Renal cortex interstitium (tissue), 15 donors: ENCODE results near the gene EPB41L2. TPM values are rescaled to one million over a fixed set of nuclear protein-coding genes. Genes with fewer than 3 reads are reported as not detected.
"Not testable (repeated sequence)": the region's sequence is repeated elsewhere in the genome, so short reads cannot be mapped to it uniquely, and the experiment has no call there.

Experiments used
- DNase-seq, 11 donors: peaks; one replicate each; pipeline ENCODE4 v3.0.0-alpha.2; 2013; ENCODE audit warnings: low read depth in 9 of 11, low spot score in 4 of 11; ENCODE audit errors: extremely low read depth in 1 of 11
- long read RNA-seq, 16 experiments: transcript quantifications; one replicate each; lab custom pipeline, GENCODE V29; 2026
- polyA plus RNA-seq, 3 donors: library from polyadenylated mRNA; unstranded; fragments of 120-200 nt; gene quantifications; one replicate each; pipeline ENCODE4 v1.2.1, GENCODE V29; 2013; ENCODE audit not compliant: insufficient read length in 3 of 3

The EPB41L2 gene
- 100 to 1,000 TPM; 152 to 166 (median 159) TPM for polyA plus RNA-seq
- long read RNA-seq, donor 1, full-length matches to known transcripts = 23 of 35 reads
- long read RNA-seq, donor 1, partial matches to known transcripts = 12 of 35 reads
- long read RNA-seq, donor 1, other reads (novel, unspliced or antisense) = 0 of 35 reads
- long read RNA-seq, donor 2, full-length matches to known transcripts = 13 of 29 reads
- long read RNA-seq, donor 2, partial matches to known transcripts = 16 of 29 reads
- long read RNA-seq, donor 2, other reads (novel, unspliced or antisense) = 0 of 29 reads
- long read RNA-seq, donor 3, full-length matches to known transcripts = 16 of 38 reads
- long read RNA-seq, donor 3, partial matches to known transcripts = 22 of 38 reads
- long read RNA-seq, donor 3, other reads (novel, unspliced or antisense) = 0 of 38 reads
- long read RNA-seq, donor 4, partial matches to known transcripts = 6 of 11 reads
- long read RNA-seq, donor 4, other reads (novel, unspliced or antisense) = 0 of 11 reads
- long read RNA-seq, donor 5 = 0 reads
- long read RNA-seq, donor 6, full-length matches to known transcripts = 13 of 25 reads
- long read RNA-seq, donor 6, partial matches to known transcripts = 12 of 25 reads
- long read RNA-seq, donor 6, other reads (novel, unspliced or antisense) = 0 of 25 reads
- long read RNA-seq, donor 7, full-length matches to known transcripts = 10 of 26 reads
- long read RNA-seq, donor 7, partial matches to known transcripts = 16 of 26 reads
- long read RNA-seq, donor 7, other reads (novel, unspliced or antisense) = 0 of 26 reads
- long read RNA-seq, donor 8 = 0 reads
- long read RNA-seq, donor 9, full-length matches to known transcripts = 4 of 11 reads
- long read RNA-seq, donor 9, partial matches to known transcripts = 7 of 11 reads
- long read RNA-seq, donor 9, other reads (novel, unspliced or antisense) = 0 of 11 reads
- long read RNA-seq, donor 10, full-length matches to known transcripts = 8 of 20 reads
- long read RNA-seq, donor 10, partial matches to known transcripts = 12 of 20 reads
- long read RNA-seq, donor 10, other reads (novel, unspliced or antisense) = 0 of 20 reads
- long read RNA-seq, donor 11, partial matches to known transcripts = 16 of 19 reads
- long read RNA-seq, donor 11, other reads (novel, unspliced or antisense) = 0 of 19 reads
- long read RNA-seq, donor 12, full-length matches to known transcripts = 4 of 4 reads
- long read RNA-seq, donor 12, partial matches to known transcripts = 0 of 4 reads
- long read RNA-seq, donor 12, other reads (novel, unspliced or antisense) = 0 of 4 reads
- long read RNA-seq, donor 13 = 0 reads
- long read RNA-seq, donor 14, full-length matches to known transcripts = 12 of 18 reads
- long read RNA-seq, donor 14, partial matches to known transcripts = 6 of 18 reads
- long read RNA-seq, donor 14, other reads (novel, unspliced or antisense) = 0 of 18 reads
- long read RNA-seq, donor 15, full-length matches to known transcripts = 6 of 11 reads
- long read RNA-seq, donor 15, partial matches to known transcripts = 5 of 11 reads
- long read RNA-seq, donor 15, other reads (novel, unspliced or antisense) = 0 of 11 reads
- long read RNA-seq, donor 16, full-length matches to known transcripts = 23 of 104 reads
- long read RNA-seq, donor 16, partial matches to known transcripts = 81 of 104 reads
- long read RNA-seq, donor 16, other reads (novel, unspliced or antisense) = 0 of 104 reads

DNA sequence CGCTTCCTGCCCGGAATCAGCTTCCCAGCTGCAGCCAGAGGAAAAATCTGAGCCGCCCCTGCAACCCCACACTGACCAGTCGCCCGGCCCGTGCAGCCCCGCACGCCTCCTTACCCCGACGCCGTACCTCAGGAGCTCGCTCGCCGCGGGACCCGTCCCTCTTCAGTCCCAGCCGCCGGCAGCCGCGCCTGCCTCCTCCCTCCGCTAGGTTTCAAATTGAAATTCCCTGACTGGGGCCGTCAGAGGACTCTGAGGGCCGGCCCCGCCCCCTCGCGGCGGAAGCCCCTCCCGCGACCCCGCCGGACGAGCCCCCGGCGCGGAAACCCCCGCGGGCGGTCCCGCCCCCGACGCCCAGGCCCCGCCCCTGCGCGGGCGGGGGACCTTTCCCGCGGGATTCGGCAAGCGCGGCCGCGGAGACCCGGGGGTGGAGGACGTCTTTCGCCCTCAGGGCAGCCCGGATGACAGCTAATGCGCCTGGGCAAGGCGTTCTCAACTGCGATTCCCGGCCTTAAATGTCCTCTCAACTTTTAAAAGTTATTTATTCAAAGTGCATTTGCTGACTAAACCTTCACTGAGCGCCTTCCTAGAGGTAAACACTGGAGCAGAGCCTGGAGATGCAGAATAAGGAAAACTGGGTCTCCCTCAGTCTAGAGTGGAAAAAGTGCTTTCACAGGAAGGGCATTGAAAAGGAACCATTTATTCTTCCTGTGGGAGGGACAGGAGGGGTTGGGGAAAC, at the start of gene EPB41L2:
Gene EPB41L2, minus strand, starts transcription at position 218 of the 736 bp plus-strand sequence. CDS start 106,760 bp downstream, outside the sequence.
- peak; percentile 75 to 90 (median 87) for DNase-seq

GRCh38 chr6:131112249-131112648, 49.2 kb upstream of the EPB41L2 start:
- DNase-seq = no peak

GRCh38 chr6:131107151-131107550, 44.1 kb upstream of the EPB41L2 start:
- DNase-seq = no peak

DNA sequence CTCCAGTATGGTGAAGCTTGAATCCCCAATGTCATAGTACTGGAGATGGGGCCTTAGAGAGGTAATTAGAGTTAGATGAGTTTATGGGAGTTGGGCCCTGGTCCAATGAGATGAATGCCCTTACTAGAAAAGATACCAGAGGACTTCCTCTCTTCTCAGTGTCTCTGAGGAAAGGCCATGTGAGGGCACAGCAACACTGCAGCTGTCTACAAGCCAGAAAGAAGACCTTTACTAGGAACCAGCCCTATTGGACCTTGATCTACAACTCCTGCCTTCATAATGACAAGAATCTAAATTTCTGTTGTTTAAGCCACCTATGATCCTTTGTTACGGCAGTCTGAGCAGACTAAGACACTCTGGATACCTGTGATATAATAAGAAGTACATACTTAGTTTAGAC, 40.9 kb upstream of the EPB41L2 start:
- DNase-seq = no peak

DNA sequence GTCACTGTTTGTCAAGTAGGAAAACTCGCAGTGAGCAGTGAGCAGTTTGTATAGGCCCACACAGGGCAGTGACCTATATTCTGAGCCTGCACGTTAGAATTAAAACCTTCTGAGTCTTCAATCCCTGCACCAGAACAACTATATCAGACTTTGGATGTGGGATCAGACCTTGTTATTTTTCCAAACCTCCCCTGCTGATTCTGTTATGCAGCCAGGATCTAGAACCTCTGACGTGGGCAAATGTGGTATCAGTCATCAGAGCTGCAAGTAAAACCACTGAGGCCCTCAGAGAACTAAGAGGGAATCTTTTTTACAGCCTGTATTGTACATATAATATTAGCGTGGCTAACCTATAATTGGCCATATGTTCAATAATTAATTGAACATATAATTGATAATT, 40.3 kb upstream of the EPB41L2 start:
- DNase-seq = no peak

DNA sequence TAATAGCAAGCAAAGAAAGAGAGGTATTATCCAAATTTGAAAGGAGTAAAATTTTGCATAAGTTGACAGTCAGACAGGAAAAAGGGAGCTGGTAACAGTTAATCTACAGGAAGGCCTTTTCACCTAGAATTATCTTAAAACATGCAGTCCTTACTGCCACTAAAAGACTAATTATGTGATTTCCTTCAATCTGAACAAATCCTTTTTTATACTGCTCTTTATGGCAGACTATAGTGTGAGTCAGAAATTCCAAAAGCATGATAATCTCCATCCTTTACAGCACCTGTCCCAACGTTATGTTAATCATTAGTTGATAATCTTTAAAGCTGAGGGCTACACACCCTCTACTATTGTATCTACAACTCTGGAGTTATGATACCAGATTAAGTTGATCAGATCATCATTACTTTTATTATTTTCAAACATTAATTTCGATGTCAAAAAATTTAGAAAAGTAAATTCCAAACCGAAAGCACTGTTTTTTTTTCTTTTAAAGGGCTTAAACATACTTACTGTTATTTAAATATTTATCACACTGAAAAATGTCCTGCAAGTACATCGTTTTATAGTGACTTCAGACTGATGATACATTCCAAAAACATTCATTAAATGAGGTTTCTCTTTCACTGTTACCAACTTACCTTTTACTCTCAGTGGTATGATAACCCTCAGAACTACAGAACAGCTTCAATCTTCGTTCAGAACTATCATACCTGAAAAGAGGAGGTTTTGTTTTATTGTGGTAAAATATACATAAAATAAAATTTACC, 39.1 kb upstream of the EPB41L2 start:
- no peak for DNase-seq

DNA sequence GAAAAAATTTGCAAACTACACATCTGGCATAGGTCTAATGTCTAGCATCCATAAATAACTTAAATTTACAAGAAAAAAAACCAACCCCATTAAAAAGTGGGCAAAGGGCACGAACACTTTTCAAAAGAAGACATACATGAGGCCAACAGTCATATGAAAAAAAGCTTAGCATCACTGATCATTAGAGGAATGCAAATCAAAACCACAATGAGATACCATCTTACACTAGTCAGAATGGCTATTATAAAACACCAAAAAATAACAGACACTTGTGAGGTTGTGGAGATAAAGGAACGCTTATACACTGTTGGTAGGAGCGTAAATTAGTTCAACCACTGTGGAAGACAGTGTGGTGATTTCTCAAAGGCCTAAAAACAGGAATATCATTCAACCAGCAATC, 33.7 kb upstream of the EPB41L2 start:
- no peak for DNase-seq

DNA sequence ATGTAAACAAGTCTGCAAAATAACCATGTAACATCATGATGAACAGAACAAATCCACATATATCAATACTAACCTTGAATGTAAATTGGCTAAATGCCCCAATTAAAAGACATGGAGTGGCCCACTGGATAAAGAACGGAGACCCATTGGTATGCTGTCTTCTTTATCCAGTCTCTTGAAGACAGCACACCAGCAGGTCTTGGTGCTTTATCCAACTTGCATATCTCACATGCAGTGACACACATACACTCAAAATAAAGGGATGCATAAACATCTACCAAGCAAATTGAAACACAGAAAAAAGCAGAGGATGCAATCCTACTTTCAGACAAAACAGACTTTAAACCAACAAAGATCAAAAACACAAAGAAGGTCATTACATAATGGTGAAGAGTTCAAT, 30.3 kb upstream of the EPB41L2 start:
- DNase-seq = no peak

GRCh38 chr6:131091944-131092343, 28.9 kb upstream of the EPB41L2 start:
- DNase-seq = not testable (repeated sequence)

- DNase-seq = not testable (repeated sequence)
Observed at GRCh38 chr6:131090339-131090738, 27.3 kb upstream of the EPB41L2 start.

DNA sequence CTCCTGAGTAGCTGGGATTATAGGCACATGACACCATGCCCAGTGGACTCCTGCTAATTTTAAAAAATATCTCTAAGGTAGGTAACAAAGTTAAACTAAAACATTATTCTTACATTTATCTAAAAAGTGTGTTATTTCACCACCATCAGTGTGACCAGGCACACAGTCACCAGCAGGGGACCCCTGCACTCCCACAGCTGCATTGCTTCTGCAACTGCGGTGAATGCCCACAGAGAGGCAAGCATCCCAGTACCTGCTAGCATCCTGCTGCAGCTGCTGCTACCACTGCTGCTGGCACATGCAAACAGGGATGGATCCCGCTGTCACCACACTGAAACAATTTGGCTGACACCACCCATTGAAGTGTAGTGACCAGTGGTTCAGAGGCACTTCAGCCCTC, 21.9 kb upstream of the EPB41L2 start:
- no peak for DNase-seq

DNA sequence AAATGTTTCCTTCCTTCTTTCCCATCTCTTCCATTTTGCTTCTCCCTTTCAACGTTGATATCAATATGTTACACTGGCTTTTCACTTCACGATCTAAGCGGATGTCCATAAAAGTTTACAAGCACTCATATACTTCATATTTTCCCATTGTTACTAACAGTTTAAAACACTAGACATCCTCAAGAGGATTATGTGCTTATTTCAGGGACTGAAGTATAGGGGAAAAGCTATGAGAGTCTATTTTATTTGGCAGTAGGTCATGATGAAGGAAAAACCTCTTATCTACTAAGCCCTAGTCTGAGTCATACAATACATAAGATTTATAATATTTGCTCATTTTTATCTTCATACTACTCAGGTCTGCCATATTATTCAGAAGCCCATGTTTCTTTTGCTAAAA, 20.6 kb upstream of the EPB41L2 start:
- DNase-seq = no peak

- no peak for DNase-seq
Observed at GRCh38 chr6:131082335-131082734, 19.3 kb upstream of the EPB41L2 start.

GRCh38 chr6:131080084-131080483, 17.0 kb upstream of the EPB41L2 start:
- DNase-seq = no peak

DNA sequence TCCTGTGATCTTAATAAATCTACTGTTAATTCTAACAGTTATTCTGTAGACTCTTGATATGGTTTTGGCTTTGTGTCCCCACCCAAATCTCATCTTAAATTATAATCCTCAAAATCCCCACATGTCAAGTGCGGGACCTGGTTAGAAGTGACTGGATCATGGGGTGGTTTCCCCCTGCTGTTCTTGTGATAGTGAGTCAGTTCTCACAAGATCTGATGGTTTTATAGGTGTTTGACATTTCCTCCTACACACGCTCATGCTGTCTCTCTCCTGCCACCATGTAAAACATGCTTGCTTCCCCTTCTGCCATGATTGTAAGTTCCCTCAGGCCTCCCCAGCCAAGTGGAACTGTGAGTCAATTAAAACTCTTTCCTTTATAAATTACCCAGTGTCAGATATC, 10.5 kb upstream of the EPB41L2 start:
- no peak for DNase-seq

DNA sequence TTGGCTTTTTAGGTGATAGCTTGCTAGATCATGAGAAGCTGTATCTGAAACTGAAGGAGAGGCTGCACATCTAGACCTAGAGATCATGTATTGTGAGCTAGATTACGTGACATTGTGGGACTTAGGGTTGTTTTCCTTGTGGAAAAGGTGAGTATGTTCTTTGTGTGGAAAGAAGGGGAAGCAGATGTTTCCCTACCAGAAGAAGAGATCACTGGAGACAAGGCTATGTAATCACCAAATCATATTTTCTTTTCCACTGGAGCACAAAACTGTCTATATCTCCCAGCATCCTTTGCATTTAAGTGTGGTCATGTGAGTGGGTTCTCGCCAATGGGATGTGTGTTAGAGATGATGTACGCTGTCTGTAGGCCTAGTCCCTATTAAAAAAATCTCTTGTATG, 7.0 kb upstream of the EPB41L2 start:
- DNase-seq = no peak

GRCh38 chr6:131068165-131068564, 5.1 kb upstream of the EPB41L2 start:
- no peak for DNase-seq
